ENCODE measurements around the gene UBP1.
"Not testable (repeated sequence)": the region's sequence is repeated elsewhere in the genome, so short reads cannot be mapped to it uniquely, and the experiment has no call there.

- not testable (repeated sequence) for TF ChIP-seq CTCF (conservative IDR thresholded peaks at IDR 0.05 in 1 of 2, IDR thresholded peaks at IDR 0.05 in 1 of 2; ENCODE audit: low read depth in 1 of 2, low read length in 2 of 2); EZH2 (IDR thresholded peaks at IDR 0.05; ENCODE audit: low read length, missing control alignments)
These were observed 19.4 kb upstream of the UBP1 start for GRCh38 chr3:33459577-33459976.

Data from fibroblast of lung (primary cell).